HAP-1 (cell line): ENCODE data around the gene SOX15.

Experiments used
- DNase-seq, 2 experiments: peaks; one replicate each; pipeline ENCODE4 v3.0.0-alpha.2; 2016 to 2020; ENCODE audit warnings: low spot score in 2 of 2
- H3K27me3 ChIP-seq: fragments of 250-450 bp; sonication (Bioruptor Pico); 2 replicates; pipeline ENCODE4 v1.5.1; 2020; ENCODE audit warnings: low read depth, mild to moderate bottlenecking, moderate library complexity
- H3K36me3 ChIP-seq: fragments of 250-450 bp; sonication (Bioruptor Pico); replicated peaks from 2 replicates; pipeline ENCODE4 v1.5.1; 2020; ENCODE audit warnings: mild to moderate bottlenecking
- H3K4me1 ChIP-seq: fragments of 250-450 bp; sonication (Bioruptor Pico); 2 replicates; pipeline ENCODE4 v1.5.1; 2020; ENCODE audit warnings: mild to moderate bottlenecking
- H3K4me3 ChIP-seq: fragments of 250-450 bp; sonication (Bioruptor Pico); 2 replicates; pipeline ENCODE4 v1.5.1; 2020; ENCODE audit warnings: mild to moderate bottlenecking, moderate library complexity
- H3K9me3 ChIP-seq: fragments of 250-450 bp; sonication (Bioruptor Pico); 2 replicates; pipeline ENCODE4 v1.5.1; 2020; ENCODE audit warnings: mild to moderate bottlenecking, moderate library complexity
- in situ Hi-C: fragments of 300-500 bp; cut with MboI; formaldehyde crosslinking; loops from 3 replicates; pipeline ENCODE4 v1.14.3; 2020; ENCODE audit warnings: low sequenced_read_pairs, inconsistent platforms, mixed read lengths

The SOX15 gene

GRCh38 chr17:7561589-7562207 is 28.2 kb downstream of the SOX15 start, which contains the start of gene SENP3:
Gene SENP3, plus strand, starts transcription at chr17:7561919. Its CDS starts 1,158 bp downstream, at chr17:7563077.
- no peaks in the 10 kb centered on the region for H3K27me3 ChIP-seq
- DNase-seq = peak; percentile 82 to 92
- H3K4me3 ChIP-seq = peak within 1 kb of the TSS; percentile 90
- peaks cover 30% of the 10 kb centered on the region for H3K36me3 ChIP-seq
- no peaks in the 10 kb centered on the region for H3K9me3 ChIP-seq
- in situ Hi-C loops = no loop called here
- peaks cover 11% of the 10 kb centered on the region for H3K4me1 ChIP-seq

GRCh38 chr17:7561028-7561575 is 28.8 kb downstream of the SOX15 start:
- Histone ChIP-seq H3K4me3 (peak overlapping the region; percentile 90), H3K36me3 (peaks cover 27% of the 10 kb centered on the region), H3K9me3 (no peaks in the 10 kb centered on the region), H3K27me3 (no peaks in the 10 kb centered on the region), H3K4me1 (peaks cover 11% of the 10 kb centered on the region)
- DNase-seq = peak; percentile 88 to 95
- in situ Hi-C loops = no loop called here

GRCh38 chr17:7560172-7561027 is 29.5 kb downstream of the SOX15 start:
- Histone ChIP-seq H3K27me3 (no peaks in the 10 kb centered on the region), H3K4me3 (peak overlapping the region; percentile 90), H3K4me1 (peaks cover 11% of the 10 kb centered on the region), H3K36me3 (peaks cover 20% of the 10 kb centered on the region), H3K9me3 (no peaks in the 10 kb centered on the region)
- in situ Hi-C loops = no loop called here
- peak; percentile 76 to 87 for DNase-seq

- in situ Hi-C loops = no loop called here
- H3K9me3 ChIP-seq = no peaks in the 10 kb centered on the region
- no peaks in the 10 kb centered on the region for H3K27me3 ChIP-seq
- H3K4me3 ChIP-seq = no peak overlapping the region
- H3K4me1 ChIP-seq = peaks cover 11% of the 10 kb centered on the region
- DNase-seq = no peak
- H3K36me3 ChIP-seq = peaks cover 12% of the 10 kb centered on the region
Measured at GRCh38 chr17:7559320-7560171, 30.3 kb downstream of the SOX15 start.

GRCh38 chr17:7558544-7559319 is 31.2 kb downstream of the SOX15 start, which contains the start of gene TNFSF13:
Gene TNFSF13, plus strand, starts transcription at chr17:7558750. Its CDS starts 290 bp downstream, at chr17:7559040.
- H3K4me3 ChIP-seq = no peak within 1 kb of the TSS
- H3K4me1 ChIP-seq = peaks cover 9% of the 10 kb centered on the region
- H3K36me3 ChIP-seq = peaks cover 3% of the 10 kb centered on the region
- DNase-seq = no peak
- in situ Hi-C loops = no loop called here
- H3K9me3 ChIP-seq = no peaks in the 10 kb centered on the region
- no peaks in the 10 kb centered on the region for H3K27me3 ChIP-seq

- Histone ChIP-seq H3K9me3 (no peaks in the 10 kb centered on the region), H3K27me3 (no peaks in the 10 kb centered on the region), H3K36me3 (no peaks in the 10 kb centered on the region; the same call in none of the 2 replicates), H3K4me3 (no peak overlapping the region), H3K4me1 (peaks cover 7% of the 10 kb centered on the region)
- no peak for DNase-seq
- in situ Hi-C loops = no loop called here
Measured at GRCh38 chr17:7557775-7558543, 31.9 kb downstream of the SOX15 start.

GRCh38 chr17:7557147-7557764 is 32.6 kb downstream of the SOX15 start:
- no peaks in the 10 kb centered on the region; the same call in 1 of the 2 replicates for H3K36me3 ChIP-seq
- no peak for DNase-seq
- no peak overlapping the region for H3K4me3 ChIP-seq
- in situ Hi-C loops = no loop called here
- no peaks in the 10 kb centered on the region for H3K27me3 ChIP-seq
- H3K4me1 ChIP-seq = peaks cover 4% of the 10 kb centered on the region
- H3K9me3 ChIP-seq = no peaks in the 10 kb centered on the region

GRCh38 chr17:7556627-7557026 is 33.3 kb downstream of the SOX15 start:
- no peak for DNase-seq
- Histone ChIP-seq H3K36me3 (no peaks in the 10 kb centered on the region), H3K4me3 (no peak overlapping the region), H3K27me3 (no peaks in the 10 kb centered on the region), H3K4me1 (peaks cover 4% of the 10 kb centered on the region), H3K9me3 (no peaks in the 10 kb centered on the region)
- in situ Hi-C loops = no loop called here

- H3K4me1 ChIP-seq = no peaks in the 10 kb centered on the region
- DNase-seq = no peak
- in situ Hi-C loops = no loop called here
Measured at GRCh38 chr17:7555320-7555948, 34.5 kb downstream of the SOX15 start.

GRCh38 chr17:7553356-7553755 is 36.5 kb downstream of the SOX15 start:
- Histone ChIP-seq H3K4me3 (no peak overlapping the region), H3K9me3 (no peaks in the 10 kb centered on the region), H3K27me3 (no peaks in the 10 kb centered on the region), H3K4me1 (peaks cover 6% of the 10 kb centered on the region), H3K36me3 (no peaks in the 10 kb centered on the region)
- in situ Hi-C loops = no loop called here
- DNase-seq = no peak

More at GRCh38 chr17:7555320-7555948, 34.5 kb downstream of the SOX15 start:
- Histone ChIP-seq H3K36me3 (no peaks in the 10 kb centered on the region), H3K9me3 (no peaks in the 10 kb centered on the region), H3K27me3 (no peaks in the 10 kb centered on the region), H3K4me3 (no peak overlapping the region)

- in situ Hi-C loops = no loop called here
- Histone ChIP-seq H3K36me3 (no peaks in the 10 kb centered on the region), H3K9me3 (no peaks in the 10 kb centered on the region), H3K4me3 (no peak overlapping the region), H3K4me1 (peaks cover 8% of the 10 kb centered on the region), H3K27me3 (no peaks in the 10 kb centered on the region)
- DNase-seq = no peak
Measured at GRCh38 chr17:7552621-7553051, 37.3 kb downstream of the SOX15 start.
